Activated B cell treated with CpG ODN at 0.5 μM for 24 hours (primary cell): Measurements from ENCODE around the gene KIT. TPM values are rescaled to one million over a fixed set of nuclear protein-coding genes. Genes with fewer than 3 reads are reported as not detected.

Experiments
- ATAC-seq: fragments of 200-7000 bp; cut with Tn5 transposase; one replicate; pipeline ENCODE4 v1.10.0; 2021; ENCODE audit warnings: low read depth, mild to moderate bottlenecking, moderate library complexity
- CTCF ChIA-PET: fragments of 350-600 bp; sonication (Branson Sonifier 250); formaldehyde crosslinking; loops from one replicate; lab custom pipeline; 2021; ENCODE audit warnings: antibody characterized with exemption; lab: Charles Lee
- POLR2A ChIA-PET: fragments of 350-600 bp; sonication (Branson Sonifier 250); formaldehyde crosslinking; loops from one replicate; lab custom pipeline; 2021; ENCODE audit warnings: antibody characterized with exemption; lab: Charles Lee
- DNase-seq: peaks from one replicate; pipeline ENCODE4 v3.0.0; 2022
- H3K27ac Mint-ChIP-seq: one replicate; pipeline ENCODE4 v1.8.0; 2020; ENCODE audit warnings: mixed read lengths
- H3K27me3 Mint-ChIP-seq: one replicate; pipeline ENCODE4 v1.8.0; 2021; ENCODE audit warnings: mixed read lengths
- H3K36me3 Mint-ChIP-seq: one replicate; pipeline ENCODE4 v1.8.0; 2021; ENCODE audit warnings: low read depth, mixed read lengths
- H3K4me1 Mint-ChIP-seq: one replicate; pipeline ENCODE4 v1.8.0; 2021; ENCODE audit warnings: mixed read lengths
- H3K4me3 Mint-ChIP-seq: one replicate; pipeline ENCODE4 v1.8.0; 2020; ENCODE audit warnings: mild to moderate bottlenecking, mixed read lengths
- H3K9me3 Mint-ChIP-seq: one replicate; pipeline ENCODE4 v1.8.0; 2020; ENCODE audit warnings: mixed read lengths
- intact Hi-C: fragments of 100-400 bp; cut with micrococcal nuclease; formaldehyde crosslinking; loops from one replicate; pipeline ENCODE4 v1.15.1; 2024
- total RNA-seq: library from RNA; stranded (reverse); gene quantifications from 2 replicates; pipeline ENCODE4 v1.2.3, GENCODE V29; 2022
- TF ChIP-seq, protein P1 (sequence below): fragments of 200-600 bp; IDR thresholded peaks from one replicate; pipeline ENCODE4 v1.8.0; 2022; ENCODE audit warnings: antibody characterized with exemption, mild to moderate bottlenecking

KIT gene
- total RNA-seq, 1 donor from 2014 or later, result not detected

DNA sequence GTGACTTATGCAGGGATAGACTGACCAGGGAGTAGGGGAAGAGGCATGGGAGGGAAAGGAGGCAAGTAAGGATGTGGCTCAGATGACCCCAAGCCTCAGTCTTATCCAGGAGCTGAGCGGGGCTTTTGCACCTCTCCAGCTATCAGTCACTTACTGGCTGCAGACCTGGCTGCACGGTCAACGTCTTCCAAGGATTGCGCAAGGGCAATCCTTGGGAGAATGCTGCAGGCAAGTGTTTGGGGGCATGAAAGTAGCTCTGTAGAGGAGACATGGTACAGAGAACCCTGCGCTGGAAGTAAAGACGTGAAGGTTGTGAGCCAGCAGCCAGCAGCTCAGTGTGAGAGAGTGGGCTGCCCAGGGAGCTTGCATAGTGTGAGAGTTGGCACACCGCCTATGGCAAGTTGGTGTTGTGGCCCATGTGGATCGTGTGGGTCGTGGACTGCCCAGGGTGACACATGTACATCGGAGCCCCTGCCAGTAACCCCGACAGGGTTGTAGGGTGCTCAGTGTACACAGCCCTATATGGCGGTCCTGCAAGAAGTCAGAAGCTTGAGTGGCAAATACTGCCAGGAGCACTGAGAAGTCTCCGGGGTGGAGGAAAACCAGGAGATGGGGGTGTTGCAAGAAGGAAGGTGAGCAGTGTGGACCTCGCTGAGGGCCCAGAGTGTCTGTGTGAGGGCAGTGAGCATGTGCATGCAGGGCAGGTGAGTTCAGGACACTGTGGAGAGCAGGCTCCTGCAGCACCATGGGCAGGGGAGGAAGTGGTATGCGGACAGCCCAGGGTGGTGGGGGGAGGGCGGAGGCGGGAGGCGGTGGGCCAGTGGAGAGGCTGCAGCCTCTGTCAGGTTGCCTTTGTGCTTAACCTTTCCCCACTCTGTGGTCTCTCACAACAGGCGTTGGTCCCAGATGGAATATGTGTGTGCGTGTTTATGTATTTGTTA is 50.9 kb downstream of the KIT start:
- ATAC-seq (no peak), DNase-seq (no peak)
- Mint-ChIP-seq H3K27ac (no peak overlapping the region), H3K4me1 (no peaks in the 10 kb centered on the region), H3K4me3 (no peak overlapping the region), H3K27me3 (peaks cover 14% of the 10 kb centered on the region), H3K9me3 (no peaks in the 10 kb centered on the region), H3K36me3 (no peaks in the 10 kb centered on the region)
- ChIA-PET POLR2A (no interaction called here), CTCF (no interaction called here)
- intact Hi-C loops, result no loop called here
- TF ChIP-seq, protein P1, sequence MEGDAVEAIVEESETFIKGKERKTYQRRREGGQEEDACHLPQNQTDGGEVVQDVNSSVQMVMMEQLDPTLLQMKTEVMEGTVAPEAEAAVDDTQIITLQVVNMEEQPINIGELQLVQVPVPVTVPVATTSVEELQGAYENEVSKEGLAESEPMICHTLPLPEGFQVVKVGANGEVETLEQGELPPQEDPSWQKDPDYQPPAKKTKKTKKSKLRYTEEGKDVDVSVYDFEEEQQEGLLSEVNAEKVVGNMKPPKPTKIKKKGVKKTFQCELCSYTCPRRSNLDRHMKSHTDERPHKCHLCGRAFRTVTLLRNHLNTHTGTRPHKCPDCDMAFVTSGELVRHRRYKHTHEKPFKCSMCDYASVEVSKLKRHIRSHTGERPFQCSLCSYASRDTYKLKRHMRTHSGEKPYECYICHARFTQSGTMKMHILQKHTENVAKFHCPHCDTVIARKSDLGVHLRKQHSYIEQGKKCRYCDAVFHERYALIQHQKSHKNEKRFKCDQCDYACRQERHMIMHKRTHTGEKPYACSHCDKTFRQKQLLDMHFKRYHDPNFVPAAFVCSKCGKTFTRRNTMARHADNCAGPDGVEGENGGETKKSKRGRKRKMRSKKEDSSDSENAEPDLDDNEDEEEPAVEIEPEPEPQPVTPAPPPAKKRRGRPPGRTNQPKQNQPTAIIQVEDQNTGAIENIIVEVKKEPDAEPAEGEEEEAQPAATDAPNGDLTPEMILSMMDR, result no peak

DNA sequence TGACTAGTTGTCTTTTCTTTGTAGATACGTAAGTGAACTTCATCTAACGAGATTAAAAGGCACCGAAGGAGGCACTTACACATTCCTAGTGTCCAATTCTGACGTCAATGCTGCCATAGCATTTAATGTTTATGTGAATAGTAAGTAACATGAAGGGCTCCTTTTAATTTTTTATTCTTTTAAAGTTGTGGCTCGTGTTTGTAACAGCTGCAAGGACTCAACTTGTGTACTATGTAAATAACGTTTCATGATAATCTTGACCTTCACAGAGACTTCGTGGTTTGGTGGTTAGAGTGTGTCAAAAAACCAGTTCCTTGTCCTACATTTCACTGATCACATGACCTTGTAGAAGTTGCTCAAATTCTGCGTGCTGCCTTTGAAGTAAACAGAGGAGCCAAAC is 51.6 kb downstream of the KIT start:
- H3K4me3 Mint-ChIP-seq, result no peak overlapping the region
- CTCF ChIA-PET, result no interaction called here
- no peak overlapping the region for H3K27ac Mint-ChIP-seq
- TF ChIP-seq, protein P1, result no peak
- intact Hi-C loops, result no loop called here
- no peaks in the 10 kb centered on the region for H3K36me3 Mint-ChIP-seq
- peaks cover 14% of the 10 kb centered on the region for H3K27me3 Mint-ChIP-seq
- DNase-seq (no peak), ATAC-seq (no peak)
- H3K4me1 Mint-ChIP-seq, result no peaks in the 10 kb centered on the region
- no peaks in the 10 kb centered on the region for H3K9me3 Mint-ChIP-seq
- POLR2A ChIA-PET, result no interaction called here

DNA sequence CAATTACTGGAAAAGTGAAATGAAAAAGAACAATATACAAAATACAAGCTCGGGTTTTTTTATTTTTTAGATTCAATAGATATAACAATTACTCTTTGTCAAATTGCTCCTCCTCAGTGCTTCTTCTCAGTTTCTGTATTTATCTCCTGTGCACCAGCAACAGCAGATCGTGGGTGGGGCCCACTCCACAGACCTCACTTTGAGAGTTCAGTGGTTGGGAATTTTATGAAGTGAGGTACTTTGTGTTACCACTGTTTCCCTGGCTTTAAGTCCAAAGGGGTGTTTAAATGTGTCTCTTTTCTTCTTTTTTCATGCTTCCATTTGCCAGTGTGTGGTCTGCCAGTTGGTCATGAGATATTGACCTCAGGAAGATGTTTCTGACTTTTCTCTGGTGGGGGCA is 54.4 kb downstream of the KIT start:
- no peaks in the 10 kb centered on the region for H3K36me3 Mint-ChIP-seq
- H3K4me3 Mint-ChIP-seq, result no peak overlapping the region
- ChIA-PET POLR2A (no interaction called here), CTCF (no interaction called here)
- ATAC-seq, result no peak
- H3K4me1 Mint-ChIP-seq, result no peaks in the 10 kb centered on the region
- DNase-seq, result no peak
- H3K27me3 Mint-ChIP-seq, result peaks cover 12% of the 10 kb centered on the region
- H3K27ac Mint-ChIP-seq, result no peak overlapping the region
- TF ChIP-seq, protein P1, result no peak
- intact Hi-C loops, result no loop called here
- H3K9me3 Mint-ChIP-seq, result no peaks in the 10 kb centered on the region

DNA sequence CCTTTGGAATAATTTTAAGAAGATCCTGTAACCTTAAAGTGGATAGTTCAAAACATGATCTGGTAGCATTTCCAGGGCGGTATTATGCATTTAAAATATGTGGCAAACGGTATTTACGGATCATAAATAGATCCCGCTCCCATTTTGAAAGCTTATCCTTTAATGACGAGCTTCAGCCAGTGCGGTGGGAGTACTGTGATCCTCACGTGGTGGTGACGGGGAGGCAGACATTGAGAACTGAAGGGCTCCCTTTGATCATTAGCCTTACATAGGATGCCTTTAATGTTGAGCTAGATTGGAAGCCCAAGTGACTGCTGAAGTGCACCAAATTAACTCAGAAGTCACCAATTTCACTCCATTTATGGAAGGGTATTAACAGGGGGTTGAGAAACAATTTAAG is 56.9 kb downstream of the KIT start:
- TF ChIP-seq, protein P1, result no peak
- ATAC-seq, result no peak
- Mint-ChIP-seq H3K9me3 (no peaks in the 10 kb centered on the region), H3K4me1 (no peaks in the 10 kb centered on the region), H3K27ac (no peak overlapping the region), H3K4me3 (no peak overlapping the region), H3K27me3 (peaks cover under 1% of the 10 kb centered on the region), H3K36me3 (no peaks in the 10 kb centered on the region)
- intact Hi-C loops, result no loop called here
- ChIA-PET CTCF (no interaction called here), POLR2A (no interaction called here)
- DNase-seq, result no peak

DNA sequence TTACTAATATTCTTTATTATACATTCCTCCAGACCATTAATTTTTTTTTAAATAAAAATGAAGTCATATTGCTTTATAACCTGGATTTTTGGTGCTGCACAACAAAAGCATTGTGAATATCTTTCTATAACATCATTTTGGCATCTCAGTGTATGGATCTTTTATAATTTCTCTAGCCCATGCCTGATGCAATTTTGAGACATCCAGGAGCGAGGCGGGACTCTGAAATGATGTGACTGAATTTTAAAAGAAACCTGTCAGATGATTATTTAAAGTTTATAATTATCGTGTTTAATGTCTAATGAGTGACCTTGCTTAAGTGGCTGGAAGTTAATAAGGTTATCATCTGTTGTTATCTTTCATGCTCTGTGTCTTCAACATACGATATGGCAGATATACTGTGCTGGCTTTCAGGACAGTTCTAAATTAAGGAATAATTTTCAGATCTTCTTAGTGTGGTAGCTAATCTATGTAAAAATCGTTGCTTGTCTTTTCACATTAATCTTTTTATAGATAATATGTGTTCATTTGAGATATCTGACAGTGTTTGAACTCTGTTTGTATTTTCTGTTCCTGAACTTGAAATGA is 58.8 kb downstream of the KIT start:
- Mint-ChIP-seq H3K36me3 (no peaks in the 10 kb centered on the region), H3K4me3 (no peak overlapping the region), H3K9me3 (no peaks in the 10 kb centered on the region), H3K4me1 (no peaks in the 10 kb centered on the region), H3K27me3 (no peaks in the 10 kb centered on the region), H3K27ac (no peak overlapping the region)
- intact Hi-C loops, result no loop called here
- ChIA-PET POLR2A (no interaction called here), CTCF (no interaction called here)
- DNase-seq (no peak), ATAC-seq (no peak)
- TF ChIP-seq, protein P1, result no peak
